Liver (tissue), 3 donors: ENCODE data around the gene TCF7L2.

Experiments used
- CTCF ChIP-seq: fragments of 150-350 bp; IDR thresholded peaks from 2 replicates; pipeline ENCODE4 v1.5.1; 2017; ENCODE audit warnings: improper control_type of control experiment, low read depth, low read length; ENCODE audit not compliant: missing input control
- SP1 ChIP-seq: IDR thresholded peaks from 2 replicates; pipeline ENCODE4 v1.6.1; 2018; ENCODE audit warnings: antibody characterized with exemption, mild to moderate bottlenecking
- TF ChIP-seq, protein P1 (sequence below): IDR thresholded peaks from 2 replicates; pipeline ENCODE4 v1.6.1; 2016; ENCODE audit warnings: antibody characterized with exemption
- TF ChIP-seq, protein P2 (sequence below): IDR thresholded peaks from 2 replicates; pipeline ENCODE4 v1.6.1; 2016; ENCODE audit warnings: antibody characterized with exemption, mild to moderate bottlenecking
- donor health status: healthy.
- donor health status: healthy.

GRCh38 chr10:113024930-113025329 is 74.9 kb downstream of the TCF7L2 start:
- no peak for TF ChIP-seq SP1
- TF ChIP-seq, protein P1, sequence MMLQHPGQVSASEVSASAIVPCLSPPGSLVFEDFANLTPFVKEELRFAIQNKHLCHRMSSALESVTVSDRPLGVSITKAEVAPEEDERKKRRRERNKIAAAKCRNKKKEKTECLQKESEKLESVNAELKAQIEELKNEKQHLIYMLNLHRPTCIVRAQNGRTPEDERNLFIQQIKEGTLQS: no peak
- TF ChIP-seq, protein P2, sequence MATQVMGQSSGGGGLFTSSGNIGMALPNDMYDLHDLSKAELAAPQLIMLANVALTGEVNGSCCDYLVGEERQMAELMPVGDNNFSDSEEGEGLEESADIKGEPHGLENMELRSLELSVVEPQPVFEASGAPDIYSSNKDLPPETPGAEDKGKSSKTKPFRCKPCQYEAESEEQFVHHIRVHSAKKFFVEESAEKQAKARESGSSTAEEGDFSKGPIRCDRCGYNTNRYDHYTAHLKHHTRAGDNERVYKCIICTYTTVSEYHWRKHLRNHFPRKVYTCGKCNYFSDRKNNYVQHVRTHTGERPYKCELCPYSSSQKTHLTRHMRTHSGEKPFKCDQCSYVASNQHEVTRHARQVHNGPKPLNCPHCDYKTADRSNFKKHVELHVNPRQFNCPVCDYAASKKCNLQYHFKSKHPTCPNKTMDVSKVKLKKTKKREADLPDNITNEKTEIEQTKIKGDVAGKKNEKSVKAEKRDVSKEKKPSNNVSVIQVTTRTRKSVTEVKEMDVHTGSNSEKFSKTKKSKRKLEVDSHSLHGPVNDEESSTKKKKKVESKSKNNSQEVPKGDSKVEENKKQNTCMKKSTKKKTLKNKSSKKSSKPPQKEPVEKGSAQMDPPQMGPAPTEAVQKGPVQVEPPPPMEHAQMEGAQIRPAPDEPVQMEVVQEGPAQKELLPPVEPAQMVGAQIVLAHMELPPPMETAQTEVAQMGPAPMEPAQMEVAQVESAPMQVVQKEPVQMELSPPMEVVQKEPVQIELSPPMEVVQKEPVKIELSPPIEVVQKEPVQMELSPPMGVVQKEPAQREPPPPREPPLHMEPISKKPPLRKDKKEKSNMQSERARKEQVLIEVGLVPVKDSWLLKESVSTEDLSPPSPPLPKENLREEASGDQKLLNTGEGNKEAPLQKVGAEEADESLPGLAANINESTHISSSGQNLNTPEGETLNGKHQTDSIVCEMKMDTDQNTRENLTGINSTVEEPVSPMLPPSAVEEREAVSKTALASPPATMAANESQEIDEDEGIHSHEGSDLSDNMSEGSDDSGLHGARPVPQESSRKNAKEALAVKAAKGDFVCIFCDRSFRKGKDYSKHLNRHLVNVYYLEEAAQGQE: no peak
- TF ChIP-seq CTCF: no peak
